ENCODE results near the gene WDR5. TPM values are rescaled to one million over a fixed set of nuclear protein-coding genes. Genes with fewer than 3 reads are reported as not detected.
A peak's percentile ranks its signal among the peaks of the same experiment; 100 is the strongest.

The WDR5 gene
- total and polyA plus RNA-seq, 9 of the 15 experiments (the other 6 are each of a cell fraction or from before 2014, with no cell fraction given), result 3.0 to 56.8 (median 38.6) TPM

GRCh38 chr9:134135343-134136117 is at the start of gene WDR5 (continued):
- TF ChIP-seq ZNF354B (CRISPR knock-in tag; IDR thresholded peaks at IDR 0.05) (no peak), THAP7 (CRISPR knock-in tag; IDR thresholded peaks at IDR 0.05) (no peak), ZNF347 (CRISPR knock-in tag; IDR thresholded peaks at IDR 0.05; ENCODE audit: low read depth) (no peak), ZNF316 (IDR thresholded peaks at IDR 0.05) (no peak), USF2 (CRISPR knock-in tag; IDR thresholded peaks at IDR 0.05) (no peak), ERF (CRISPR knock-in tag; IDR thresholded peaks at IDR 0.05) (no peak; the same call in 1 of the 2 replicates), ATF6 (CRISPR knock-in tag; IDR thresholded peaks at IDR 0.05) (0 out of 2 replicates have a peak, but pooled peaks have one; percentile 40), ZNF551 (CRISPR knock-in tag; IDR thresholded peaks at IDR 0.05) (no peak), FOXA1 (IDR thresholded peaks at IDR 0.05; ENCODE audit: borderline replicate concordance) (no peak), SETDB1 (IDR thresholded peaks at IDR 0.05; ENCODE audit: low read length) (no peak), SRSF3 (IDR thresholded peaks at IDR 0.05; ENCODE audit: insufficient read depth, low read length) (no peak), NR3C1 (CRISPR knock-in tag; IDR thresholded peaks at IDR 0.05) (no peak), TARDBP (IDR thresholded peaks at IDR 0.05) (no peak), E2F4 (CRISPR knock-in tag; IDR thresholded peaks at IDR 0.05; ENCODE audit: low read depth) (no peak), BCLAF1 (IDR thresholded peaks at IDR 0.05; ENCODE audit: borderline replicate concordance in 1 of 2, control insufficient read depth in 1 of 2, low read depth in 2 of 2, low read length in 1 of 2) (no peak), PURB (CRISPR knock-in tag; IDR thresholded peaks at IDR 0.05; ENCODE audit: low read depth) (no peak), TEAD2 (tag; IDR thresholded peaks at IDR 0.05) (no peak)

Measured in K562 (cell line).